Measurements from ENCODE around the gene MGAT5B.

The MGAT5B gene

GRCh38 chr17:76973040-76973439 is 104.8 kb downstream of the MGAT5B start:
- TF ChIP-seq POLR2AphosphoS5 (IDR thresholded peaks at IDR 0.05; ENCODE audit: low read depth, low read length) (no peak), REST (IDR thresholded peaks at IDR 0.05; ENCODE audit: insufficient read depth in 1 of 2, low read depth in 2 of 2, low read length in 2 of 2) (no peak), SIN3A (IDR thresholded peaks at IDR 0.05; ENCODE audit: borderline replicate concordance, insufficient read depth, low read length) (no peak), TAF1 (IDR thresholded peaks at IDR 0.05; ENCODE audit: borderline replicate concordance, insufficient read depth, low read length) (no peak), FOXP2 (optimal IDR thresholded peaks at IDR 0.05; ENCODE audit: borderline replicate concordance, extremely low read depth, extremely low read length, insufficient read depth) (no peak)

- TF ChIP-seq TAF1 (IDR thresholded peaks at IDR 0.05; ENCODE audit: borderline replicate concordance, insufficient read depth, low read length) (no peak), SIN3A (IDR thresholded peaks at IDR 0.05; ENCODE audit: borderline replicate concordance, insufficient read depth, low read length) (no peak), REST (IDR thresholded peaks at IDR 0.05; ENCODE audit: insufficient read depth in 1 of 2, low read depth in 2 of 2, low read length in 2 of 2) (no peak)
Observed at GRCh38 chr17:76974721-76975120, 106.5 kb downstream of the MGAT5B start.

GRCh38 chr17:76981545-76982295 is 113.5 kb downstream of the MGAT5B start:
- TF ChIP-seq SIN3A (IDR thresholded peaks at IDR 0.05; ENCODE audit: borderline replicate concordance, insufficient read depth, low read length) = no peak
- no peak for TF ChIP-seq REST (IDR thresholded peaks at IDR 0.05; ENCODE audit: insufficient read depth in 1 of 2, low read depth in 2 of 2, low read length in 2 of 2)
- no peak for TF ChIP-seq FOXP2 (optimal IDR thresholded peaks at IDR 0.05; ENCODE audit: borderline replicate concordance, extremely low read depth, extremely low read length, insufficient read depth)

GRCh38 chr17:76982408-76983074 is 114.3 kb downstream of the MGAT5B start:
- TF ChIP-seq SIN3A (IDR thresholded peaks at IDR 0.05; ENCODE audit: borderline replicate concordance, insufficient read depth, low read length) = no peak
- no peak for TF ChIP-seq REST (IDR thresholded peaks at IDR 0.05; ENCODE audit: insufficient read depth in 1 of 2, low read depth in 2 of 2, low read length in 2 of 2)
- no peak for TF ChIP-seq POLR2AphosphoS5 (IDR thresholded peaks at IDR 0.05; ENCODE audit: low read depth, low read length)
- no peak for TF ChIP-seq FOXP2 (optimal IDR thresholded peaks at IDR 0.05; ENCODE audit: borderline replicate concordance, extremely low read depth, extremely low read length, insufficient read depth)
- TF ChIP-seq TAF1 (IDR thresholded peaks at IDR 0.05; ENCODE audit: borderline replicate concordance, insufficient read depth, low read length) = no peak

All from PFSK-1 (cell line).